Neural progenitor cell (in vitro differentiated cells): ENCODE data around the gene RER1.

ENCODE experiments used
- EZH2 ChIP-seq: fragments of 200-600 bp; sonication (generic); IDR thresholded peaks from 2 replicates; pipeline ENCODE4 v1.6.1; 2017; ENCODE audit warnings: antibody characterized with exemption, mild to moderate bottlenecking, moderate library complexity
- EZH2phosphoT487 ChIP-seq: fragments of 200-600 bp; sonication (generic); IDR thresholded peaks from 2 replicates; pipeline ENCODE4 v1.6.1; 2017; ENCODE audit warnings: antibody characterized with exemption
- TF ChIP-seq, protein P1 (sequence below): fragments of 200-600 bp; sonication (generic); IDR thresholded peaks from 2 replicates; pipeline ENCODE4 v1.5.1; 2017; ENCODE audit warnings: antibody characterized with exemption, mild to moderate bottlenecking

DNA sequence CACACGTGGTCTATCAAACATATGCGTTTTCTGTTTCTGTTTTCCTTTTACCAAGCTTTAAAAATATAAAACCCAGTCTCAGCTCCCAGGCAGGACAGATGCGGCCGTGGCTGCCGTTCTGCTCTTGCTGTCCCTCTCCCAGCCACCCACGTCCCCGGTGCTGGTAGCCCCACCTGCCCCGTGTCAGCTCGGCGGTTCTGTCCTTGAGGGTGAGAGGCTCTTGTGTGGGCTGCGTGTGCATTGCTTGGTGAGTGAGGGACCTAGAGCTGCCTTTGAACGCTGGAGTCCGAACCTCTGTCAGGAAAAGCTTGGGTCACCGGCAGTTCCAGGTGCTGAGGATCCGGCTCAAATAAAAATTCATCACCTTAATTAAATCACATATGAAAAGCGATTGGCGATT lies 4.4 kb downstream of the RER1 start:
- TF ChIP-seq, protein P1, sequence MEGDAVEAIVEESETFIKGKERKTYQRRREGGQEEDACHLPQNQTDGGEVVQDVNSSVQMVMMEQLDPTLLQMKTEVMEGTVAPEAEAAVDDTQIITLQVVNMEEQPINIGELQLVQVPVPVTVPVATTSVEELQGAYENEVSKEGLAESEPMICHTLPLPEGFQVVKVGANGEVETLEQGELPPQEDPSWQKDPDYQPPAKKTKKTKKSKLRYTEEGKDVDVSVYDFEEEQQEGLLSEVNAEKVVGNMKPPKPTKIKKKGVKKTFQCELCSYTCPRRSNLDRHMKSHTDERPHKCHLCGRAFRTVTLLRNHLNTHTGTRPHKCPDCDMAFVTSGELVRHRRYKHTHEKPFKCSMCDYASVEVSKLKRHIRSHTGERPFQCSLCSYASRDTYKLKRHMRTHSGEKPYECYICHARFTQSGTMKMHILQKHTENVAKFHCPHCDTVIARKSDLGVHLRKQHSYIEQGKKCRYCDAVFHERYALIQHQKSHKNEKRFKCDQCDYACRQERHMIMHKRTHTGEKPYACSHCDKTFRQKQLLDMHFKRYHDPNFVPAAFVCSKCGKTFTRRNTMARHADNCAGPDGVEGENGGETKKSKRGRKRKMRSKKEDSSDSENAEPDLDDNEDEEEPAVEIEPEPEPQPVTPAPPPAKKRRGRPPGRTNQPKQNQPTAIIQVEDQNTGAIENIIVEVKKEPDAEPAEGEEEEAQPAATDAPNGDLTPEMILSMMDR, result no peak
- no peak for TF ChIP-seq EZH2
- no peak for TF ChIP-seq EZH2phosphoT487
